SIG-M5 treated with dmso at 0.1 percent for 504 hours (cell line): ENCODE data around the gene RAB17.
"Not testable (repeated sequence)": the region's sequence is repeated elsewhere in the genome, so short reads cannot be mapped to it uniquely, and the experiment has no call there.

Experiments used
- DNase-seq: peaks from one replicate; lab custom pipeline; 2025; ENCODE audit not compliant: unreplicated experiment; lab: John Stamatoyannopoulos, UW

The RAB17 gene

GRCh38 chr2:237625216-237625705 is 34.7 kb upstream of the RAB17 start:
- no peak for DNase-seq

- no peak for DNase-seq
Observed at GRCh38 chr2:237624565-237624964, 34.0 kb upstream of the RAB17 start.

- DNase-seq, result no peak
Observed at GRCh38 chr2:237623428-237624403, 33.2 kb upstream of the RAB17 start.

- no peak for DNase-seq
Observed at GRCh38 chr2:237618449-237618848, 27.9 kb upstream of the RAB17 start.

- DNase-seq, result no peak
Observed at GRCh38 chr2:237617587-237617982, 27.1 kb upstream of the RAB17 start.

GRCh38 chr2:237616734-237617586 is 26.4 kb upstream of the RAB17 start:
- DNase-seq, result no peak

GRCh38 chr2:237616373-237616733 is 25.8 kb upstream of the RAB17 start:
- DNase-seq, result no peak

GRCh38 chr2:237615631-237616249 is 25.2 kb upstream of the RAB17 start:
- DNase-seq, result no peak

GRCh38 chr2:237614151-237614720 is 23.7 kb upstream of the RAB17 start:
- DNase-seq, result peak; percentile 67

- no peak for DNase-seq
Observed at GRCh38 chr2:237613679-237614078, 23.1 kb upstream of the RAB17 start.

GRCh38 chr2:237612527-237613357 is 22.2 kb upstream of the RAB17 start:
- no peak for DNase-seq

GRCh38 chr2:237606522-237606921 is 16.0 kb upstream of the RAB17 start:
- not testable (repeated sequence) for DNase-seq

- no peak for DNase-seq
Observed at GRCh38 chr2:237604960-237605359, 14.4 kb upstream of the RAB17 start.

GRCh38 chr2:237604391-237604790 is 13.9 kb upstream of the RAB17 start:
- DNase-seq, result no peak

- no peak for DNase-seq
Observed at GRCh38 chr2:237603718-237604362, 13.3 kb upstream of the RAB17 start.

- no peak for DNase-seq
Observed at GRCh38 chr2:237603049-237603717, 12.6 kb upstream of the RAB17 start.

GRCh38 chr2:237602409-237602808 is 11.9 kb upstream of the RAB17 start:
- no peak for DNase-seq

- no peak for DNase-seq
Observed at GRCh38 chr2:237601453-237602116, 11.1 kb upstream of the RAB17 start.
